GM23338 (cell line): ENCODE measurements around the gene HMGCS2. TPM values are rescaled to one million over a fixed set of nuclear protein-coding genes. Genes with fewer than 3 reads are reported as not detected.

Experiments used
- ATAC-seq: fragments of 200-7000 bp; cut with Tn5 transposase; 3 replicates; pipeline ENCODE4 v1.9.1; 2020
- DNase-seq: peaks from one replicate; pipeline ENCODE4 v3.0.0-alpha.2; 2015; ENCODE audit warnings: low spot score
- H2AFZ ChIP-seq: fragments of 200-600 bp; sonication (generic); 2 replicates; pipeline ENCODE4 v1.8.0; 2016; ENCODE audit warnings: antibody characterized with exemption, mild to moderate bottlenecking, moderate library complexity
- H3F3A ChIP-seq: fragments of 200-600 bp; sonication (generic); replicated peaks from 2 replicates; pipeline ENCODE4 v1.8.0; 2017; ENCODE audit warnings: antibody characterized with exemption, mixed run types, low read depth
- H3K27ac ChIP-seq: fragments of 200-600 bp; sonication (generic); 2 replicates; pipeline ENCODE4 v1.6.1; 2016; ENCODE audit warnings: low read depth
- H3K27me3 ChIP-seq: fragments of 200-600 bp; sonication (generic); 2 replicates; pipeline ENCODE4 v1.8.0; 2016; ENCODE audit warnings: mild to moderate bottlenecking, mixed run types, moderate library complexity; ENCODE audit not compliant: insufficient read depth
- H3K36me3 ChIP-seq: fragments of 200-600 bp; sonication (generic); 2 replicates; pipeline ENCODE4 v1.8.0; 2016; ENCODE audit warnings: mild to moderate bottlenecking; ENCODE audit not compliant: insufficient read depth
- H3K4me1 ChIP-seq: fragments of 200-600 bp; sonication (generic); 2 replicates; pipeline ENCODE4 v1.8.0; 2016; ENCODE audit warnings: mild to moderate bottlenecking, moderate library complexity; ENCODE audit not compliant: insufficient read depth
- H3K4me2 ChIP-seq: fragments of 200-600 bp; sonication (generic); 2 replicates; pipeline ENCODE4 v1.7.1; 2017; ENCODE audit warnings: mixed run types
- H3K4me3 ChIP-seq: fragments of 200-600 bp; sonication (generic); 2 replicates; pipeline ENCODE4 v1.6.1; 2016; ENCODE audit warnings: mixed run types
- H3K79me2 ChIP-seq: fragments of 200-600 bp; sonication (generic); replicated peaks from 2 replicates; pipeline ENCODE4 v1.8.0; 2017; ENCODE audit warnings: mild to moderate bottlenecking; ENCODE audit not compliant: insufficient read depth
- H3K9me2 ChIP-seq: fragments of 200-600 bp; sonication (generic); 2 replicates; pipeline ENCODE4 v1.8.0; 2017; ENCODE audit not compliant: insufficient read depth
- H4K20me1 ChIP-seq: fragments of 200-600 bp; sonication (generic); replicated peaks from 2 replicates; pipeline ENCODE4 v1.8.0; 2017; ENCODE audit warnings: mild to moderate bottlenecking; ENCODE audit not compliant: insufficient read depth
- H3K27ac Mint-ChIP-seq: 2 replicates; pipeline ENCODE4 v1.8.0; 2020; ENCODE audit warnings: inconsistent platforms, mild to moderate bottlenecking, moderate library complexity, mixed read lengths
- H3K27me3 Mint-ChIP-seq: 3 replicates; pipeline ENCODE4 v1.8.0; 2022; ENCODE audit warnings: low read depth, mild to moderate bottlenecking, moderate library complexity, mixed read lengths, inconsistent platforms; ENCODE audit not compliant: insufficient read depth, poor library complexity
- H3K36me3 Mint-ChIP-seq: 3 replicates; pipeline ENCODE4 v1.8.0; 2021; ENCODE audit warnings: low read depth, mild to moderate bottlenecking, inconsistent platforms, moderate library complexity, mixed read lengths
- H3K4me1 Mint-ChIP-seq: 3 replicates; pipeline ENCODE4 v1.8.0; 2020; ENCODE audit warnings: mild to moderate bottlenecking, inconsistent platforms, mixed read lengths
- H3K4me3 Mint-ChIP-seq: 3 replicates; pipeline ENCODE4 v1.8.0; 2021; ENCODE audit warnings: moderate library complexity, mild to moderate bottlenecking, inconsistent platforms, mixed read lengths
- H3K9me3 Mint-ChIP-seq: 3 replicates; pipeline ENCODE4 v1.8.0; 2020; ENCODE audit warnings: moderate library complexity, mild to moderate bottlenecking, inconsistent platforms, mixed read lengths
- CREB1 ChIP-seq: fragments of 250-450 bp; sonication (Bioruptor Pico); IDR thresholded peaks from 2 replicates; pipeline ENCODE4 v1.5.0; 2020; ENCODE audit warnings: low read depth, mild to moderate bottlenecking, moderate library complexity
- EZH2 ChIP-seq: fragments of 200-600 bp; sonication (generic); IDR thresholded peaks from one replicate; pipeline ENCODE4 v1.8.0; 2017; ENCODE audit warnings: antibody characterized with exemption, mild to moderate bottlenecking, low read depth; ENCODE audit not compliant: unreplicated experiment
- EZH2phosphoT487 ChIP-seq: fragments of 200-600 bp; sonication (generic); IDR thresholded peaks from one replicate; pipeline ENCODE4 v1.8.1; 2018; ENCODE audit warnings: antibody characterized with exemption; ENCODE audit not compliant: unreplicated experiment
- JUNB ChIP-seq: IDR thresholded peaks from one replicate; pipeline ENCODE4 v1.6.1; 2016; ENCODE audit warnings: antibody characterized with exemption; ENCODE audit not compliant: unreplicated experiment
- NANOG ChIP-seq: IDR thresholded peaks from 2 replicates; pipeline ENCODE4 v1.6.1; 2016; ENCODE audit warnings: antibody characterized with exemption, borderline replicate concordance
- POLR2AphosphoS5 ChIP-seq: IDR thresholded peaks from 2 replicates; pipeline ENCODE4 v1.6.1; 2016; ENCODE audit warnings: antibody characterized with exemption, low read depth
- STAT1 ChIP-seq: IDR thresholded peaks from one replicate; pipeline ENCODE4 v1.6.1; 2016; ENCODE audit warnings: antibody characterized with exemption; ENCODE audit not compliant: unreplicated experiment
- ZNF114 ChIP-seq: fragments of 250-450 bp; sonication (Bioruptor Pico); IDR thresholded peaks from 2 replicates; pipeline ENCODE4 v1.5.0; 2020; ENCODE audit warnings: mild to moderate bottlenecking, moderate library complexity
- ZNF331 ChIP-seq: fragments of 250-450 bp; sonication (Bioruptor Pico); IDR thresholded peaks from 2 replicates; pipeline ENCODE4 v1.5.0; 2020; ENCODE audit warnings: low read depth, mild to moderate bottlenecking, moderate library complexity
- ZNF462 ChIP-seq: fragments of 250-450 bp; sonication (Bioruptor Pico); IDR thresholded peaks from 2 replicates; pipeline ENCODE4 v1.5.0; 2020; ENCODE audit warnings: mild to moderate bottlenecking, moderate library complexity
- polyA plus RNA-seq: library from polyadenylated mRNA; unstranded; fragments of >200 nt; fragmentation: Nextera tagmentation; extraction: Ambion mirVana; gene quantifications from 2 replicates; pipeline ENCODE4 v1.2.1, GENCODE V29; 2016
- total RNA-seq: library from RNA; depleted of rRNA; stranded (reverse); fragments of >200 nt; shearing (Covaris generic); gene quantifications from 2 replicates; pipeline ENCODE4 v1.2.3, GENCODE V29; 2014
- TF ChIP-seq, protein P1 (sequence below): IDR thresholded peaks from 2 replicates; pipeline ENCODE4 v1.6.1; 2016; ENCODE audit warnings: antibody characterized with exemption
- TF ChIP-seq, protein P2 (sequence below), 2 experiments: fragments of 200-600 bp in 1 of 2; sonication (generic) in 1 of 2; conservative IDR thresholded peaks; 2 replicates each; pipeline versions ENCODE4 v1.5.1 to v1.6.1; 2016 to 2017; ENCODE audit warnings: antibody characterized with exemption in 2 of 2, low read depth in 2 of 2, mild to moderate bottlenecking in 2 of 2, moderate library complexity in 1 of 2
- TF ChIP-seq, protein P3 (sequence below): IDR thresholded peaks from one replicate; pipeline ENCODE4 v1.6.1; 2018; ENCODE audit warnings: antibody characterized with exemption; ENCODE audit not compliant: unreplicated experiment

Gene HMGCS2
- total and polyA plus RNA-seq, 2 experiments from 2014 or later: not detected

DNA sequence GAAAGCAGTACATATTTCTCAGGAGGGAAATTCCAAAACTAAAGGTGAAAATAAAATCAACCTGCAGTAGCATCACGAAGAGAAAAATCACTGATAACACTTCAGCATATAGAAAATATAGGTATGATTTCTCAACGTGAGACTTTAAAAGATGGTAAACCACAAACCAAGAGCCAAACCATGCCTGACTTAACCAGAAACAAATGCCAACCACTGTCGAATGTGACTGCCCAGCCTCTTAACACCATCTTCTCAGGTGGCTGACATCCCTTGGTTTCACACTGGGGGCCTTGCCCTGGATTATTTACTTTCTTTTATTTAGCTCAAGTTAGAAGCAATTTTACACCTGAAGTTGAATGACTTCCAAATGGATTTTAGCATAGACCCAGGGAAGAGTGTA, 10.1 kb downstream of the HMGCS2 start:
- DNase-seq: no peak
- Histone ChIP-seq H3K27me3 (no peaks in the 10 kb centered on the region), H2AFZ (no peak overlapping the region), H3K36me3 (no peaks in the 10 kb centered on the region), H4K20me1 (no peaks in the 10 kb centered on the region), H3K4me3 (no peak overlapping the region), H3F3A (no peaks in the 10 kb centered on the region), H3K79me2 (no peaks in the 10 kb centered on the region), H3K4me2 (no peak overlapping the region), H3K4me1 (peaks cover 4% of the 10 kb centered on the region), H3K27ac (no peak overlapping the region), H3K9me2 (peaks cover 2% of the 10 kb centered on the region; the same call in 1 of the 2 replicates)
- TF ChIP-seq EZH2phosphoT487 (no peak), ZNF331 (CRISPR knock-in tag) (no peak), JUNB (no peak), STAT1 (no peak), ZNF462 (CRISPR knock-in tag) (no peak), CREB1 (no peak), POLR2AphosphoS5 (no peak), ZNF114 (CRISPR knock-in tag) (no peak), NANOG (no peak), EZH2 (no peak)
- TF ChIP-seq, protein P1, sequence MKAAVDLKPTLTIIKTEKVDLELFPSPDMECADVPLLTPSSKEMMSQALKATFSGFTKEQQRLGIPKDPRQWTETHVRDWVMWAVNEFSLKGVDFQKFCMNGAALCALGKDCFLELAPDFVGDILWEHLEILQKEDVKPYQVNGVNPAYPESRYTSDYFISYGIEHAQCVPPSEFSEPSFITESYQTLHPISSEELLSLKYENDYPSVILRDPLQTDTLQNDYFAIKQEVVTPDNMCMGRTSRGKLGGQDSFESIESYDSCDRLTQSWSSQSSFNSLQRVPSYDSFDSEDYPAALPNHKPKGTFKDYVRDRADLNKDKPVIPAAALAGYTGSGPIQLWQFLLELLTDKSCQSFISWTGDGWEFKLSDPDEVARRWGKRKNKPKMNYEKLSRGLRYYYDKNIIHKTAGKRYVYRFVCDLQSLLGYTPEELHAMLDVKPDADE: no peak
- TF ChIP-seq, protein P2, sequence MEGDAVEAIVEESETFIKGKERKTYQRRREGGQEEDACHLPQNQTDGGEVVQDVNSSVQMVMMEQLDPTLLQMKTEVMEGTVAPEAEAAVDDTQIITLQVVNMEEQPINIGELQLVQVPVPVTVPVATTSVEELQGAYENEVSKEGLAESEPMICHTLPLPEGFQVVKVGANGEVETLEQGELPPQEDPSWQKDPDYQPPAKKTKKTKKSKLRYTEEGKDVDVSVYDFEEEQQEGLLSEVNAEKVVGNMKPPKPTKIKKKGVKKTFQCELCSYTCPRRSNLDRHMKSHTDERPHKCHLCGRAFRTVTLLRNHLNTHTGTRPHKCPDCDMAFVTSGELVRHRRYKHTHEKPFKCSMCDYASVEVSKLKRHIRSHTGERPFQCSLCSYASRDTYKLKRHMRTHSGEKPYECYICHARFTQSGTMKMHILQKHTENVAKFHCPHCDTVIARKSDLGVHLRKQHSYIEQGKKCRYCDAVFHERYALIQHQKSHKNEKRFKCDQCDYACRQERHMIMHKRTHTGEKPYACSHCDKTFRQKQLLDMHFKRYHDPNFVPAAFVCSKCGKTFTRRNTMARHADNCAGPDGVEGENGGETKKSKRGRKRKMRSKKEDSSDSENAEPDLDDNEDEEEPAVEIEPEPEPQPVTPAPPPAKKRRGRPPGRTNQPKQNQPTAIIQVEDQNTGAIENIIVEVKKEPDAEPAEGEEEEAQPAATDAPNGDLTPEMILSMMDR (conservative IDR thresholded peaks at IDR 0.05; ENCODE audit: low read depth in 2 of 2): no peak
- TF ChIP-seq, protein P3, sequence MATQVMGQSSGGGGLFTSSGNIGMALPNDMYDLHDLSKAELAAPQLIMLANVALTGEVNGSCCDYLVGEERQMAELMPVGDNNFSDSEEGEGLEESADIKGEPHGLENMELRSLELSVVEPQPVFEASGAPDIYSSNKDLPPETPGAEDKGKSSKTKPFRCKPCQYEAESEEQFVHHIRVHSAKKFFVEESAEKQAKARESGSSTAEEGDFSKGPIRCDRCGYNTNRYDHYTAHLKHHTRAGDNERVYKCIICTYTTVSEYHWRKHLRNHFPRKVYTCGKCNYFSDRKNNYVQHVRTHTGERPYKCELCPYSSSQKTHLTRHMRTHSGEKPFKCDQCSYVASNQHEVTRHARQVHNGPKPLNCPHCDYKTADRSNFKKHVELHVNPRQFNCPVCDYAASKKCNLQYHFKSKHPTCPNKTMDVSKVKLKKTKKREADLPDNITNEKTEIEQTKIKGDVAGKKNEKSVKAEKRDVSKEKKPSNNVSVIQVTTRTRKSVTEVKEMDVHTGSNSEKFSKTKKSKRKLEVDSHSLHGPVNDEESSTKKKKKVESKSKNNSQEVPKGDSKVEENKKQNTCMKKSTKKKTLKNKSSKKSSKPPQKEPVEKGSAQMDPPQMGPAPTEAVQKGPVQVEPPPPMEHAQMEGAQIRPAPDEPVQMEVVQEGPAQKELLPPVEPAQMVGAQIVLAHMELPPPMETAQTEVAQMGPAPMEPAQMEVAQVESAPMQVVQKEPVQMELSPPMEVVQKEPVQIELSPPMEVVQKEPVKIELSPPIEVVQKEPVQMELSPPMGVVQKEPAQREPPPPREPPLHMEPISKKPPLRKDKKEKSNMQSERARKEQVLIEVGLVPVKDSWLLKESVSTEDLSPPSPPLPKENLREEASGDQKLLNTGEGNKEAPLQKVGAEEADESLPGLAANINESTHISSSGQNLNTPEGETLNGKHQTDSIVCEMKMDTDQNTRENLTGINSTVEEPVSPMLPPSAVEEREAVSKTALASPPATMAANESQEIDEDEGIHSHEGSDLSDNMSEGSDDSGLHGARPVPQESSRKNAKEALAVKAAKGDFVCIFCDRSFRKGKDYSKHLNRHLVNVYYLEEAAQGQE: no peak
- no peak for ATAC-seq
- no peaks in the 10 kb centered on the region for H3K9me3 Mint-ChIP-seq
- H3K4me3 Mint-ChIP-seq: no peak overlapping the region
- peaks cover 10% of the 10 kb centered on the region; the same call in 2 of the 3 replicates for H3K4me1 Mint-ChIP-seq
- H3K27me3 Mint-ChIP-seq: peaks cover 3% of the 10 kb centered on the region
- no peaks in the 10 kb centered on the region for H3K36me3 Mint-ChIP-seq
- H3K27ac Mint-ChIP-seq: no peak overlapping the region
